DND-41 (cell line): ENCODE data around the gene ACP4.

Experiments
- CTCF ChIP-seq: IDR thresholded peaks from 2 replicates; pipeline ENCODE4 v1.5.1; 2012; ENCODE audit warnings: borderline replicate concordance, low read length, moderate library complexity, mild to moderate bottlenecking; ENCODE audit not compliant: poor library complexity, severe bottlenecking; ENCODE audit errors: extremely low read depth
- EZH2 ChIP-seq: IDR thresholded peaks from 3 replicates; pipeline ENCODE4 v1.6.1; 2012; ENCODE audit warnings: borderline replicate concordance, low read depth, mild to moderate bottlenecking, moderate library complexity, low read length, inconsistent platforms; ENCODE audit not compliant: severe bottlenecking

GRCh38 chr19:50797429-50797780 lies 7.2 kb downstream of the ACP4 start:
- TF ChIP-seq CTCF (no peak), EZH2 (no peak)
